A549 (cell line): ENCODE measurements around the gene ATP11A. TPM values are rescaled to one million over a fixed set of nuclear protein-coding genes. Genes with fewer than 3 reads are reported as not detected.

Experiments
- ATAC-seq, 2 experiments: fragments of 200-7000 bp in 1 of 2; fragments of >200 bp in 1 of 2; cut with Nextera tagmentation in 1 of 2; cut with Tn5 transposase in 1 of 2; 3 replicates each; pipeline versions ENCODE4 v1.8.0 to v1.9.1; 2018 to 2020; ENCODE audit warnings: mild to moderate bottlenecking in 1 of 2, moderate library complexity in 1 of 2
- CTCF ChIA-PET: fragments of 300-600 bp; sonication (Branson Sonifier 250); formaldehyde crosslinking; extraction: SDS; loops from one replicate; lab custom pipeline; 2021; ENCODE audit warnings: antibody characterized with exemption, inconsistent platforms; lab: Yijun Ruan, JAX
- POLR2A ChIA-PET: fragments of 350-600 bp; formaldehyde crosslinking; extraction: SDS; loops from one replicate; lab custom pipeline; 2021; ENCODE audit warnings: antibody characterized with exemption, inconsistent platforms; lab: Yijun Ruan, JAX
- DNase-seq, 2 experiments: peaks; one replicate each; pipeline versions ENCODE4 v3.0.0 to v3.0.0-alpha.2; 2011 to 2016; ENCODE audit warnings: low read depth in 1 of 2, low spot score in 1 of 2
- FAIRE-seq: peaks from 2 replicates; lab custom pipeline; 2011; peaks lifted over from hg19 to GRCh38; lab: Jason Lieb, UNC
- H3K27ac ChIP-seq, 2 experiments: fragments of >200 bp; sonication (Bioruptor Twin); formaldehyde crosslinking; 3 replicates each; pipeline ENCODE4 v1.5.1; 2016 to 2017
- H3K4me1 ChIP-seq: fragments of >200 bp; sonication (Bioruptor Twin); formaldehyde crosslinking; 3 replicates; pipeline ENCODE4 v1.6.1; 2016
- H3K4me2 ChIP-seq: fragments of >200 bp; sonication (Bioruptor Twin); formaldehyde crosslinking; 3 replicates; pipeline ENCODE4 v1.6.1; 2016
- H3K4me3 ChIP-seq: fragments of >200 bp; sonication (Bioruptor Twin); formaldehyde crosslinking; 3 replicates; pipeline ENCODE4 v1.5.1; 2016
- H3K9me3 ChIP-seq: fragments of >200 bp; sonication (Bioruptor Twin); formaldehyde crosslinking; 3 replicates; pipeline ENCODE4 v1.6.1; 2016
- BHLHE40 ChIP-seq: IDR thresholded peaks from 2 replicates; pipeline ENCODE4 v1.6.1; 2012; ENCODE audit warnings: low read depth, low read length, inconsistent platforms
- CBX2 ChIP-seq: fragments of 200-600 bp; sonication (generic); IDR thresholded peaks from 2 replicates; pipeline ENCODE4 v1.6.1; 2016; ENCODE audit warnings: low read depth, mild to moderate bottlenecking, borderline replicate concordance
- CHD2 ChIP-seq: fragments of 150-350 bp; IDR thresholded peaks from 2 replicates; pipeline ENCODE4 v1.6.1; 2014; ENCODE audit warnings: low read length; ENCODE audit not compliant: partially characterized antibody
- CHD4 ChIP-seq: fragments of 200-600 bp; sonication (generic); IDR thresholded peaks from 2 replicates; pipeline ENCODE4 v1.6.1; 2016; ENCODE audit warnings: antibody characterized with exemption, mild to moderate bottlenecking, borderline replicate concordance
- EHMT2 ChIP-seq: fragments of 200-600 bp; sonication (generic); IDR thresholded peaks from 2 replicates; pipeline ENCODE4 v1.6.1; 2016; ENCODE audit warnings: antibody characterized with exemption, low read depth, mild to moderate bottlenecking, moderate library complexity
- EP300 ChIP-seq, 2 experiments: fragments of >200 bp; sonication (Bioruptor Twin); formaldehyde crosslinking; IDR thresholded peaks; 2 replicates in 1 of 2; 3 replicates in 1 of 2; pipeline ENCODE4 v1.6.1; 2016 to 2017
- FOSB ChIP-seq: fragments of 250-450 bp; sonication (Bioruptor Pico); IDR thresholded peaks from 2 replicates; pipeline ENCODE4 v1.5.0; 2020; ENCODE audit warnings: mild to moderate bottlenecking, moderate library complexity
- FOSL2 ChIP-seq, 2 experiments: fragments of 450-650 bp in 1 of 2; fragments of >200 bp in 1 of 2; sonication (Bioruptor Twin) in 1 of 2; formaldehyde crosslinking; IDR thresholded peaks; 2 replicates each; pipeline versions ENCODE4 v1.5.0 to v1.6.1; 2016 to 2020; ENCODE audit warnings: mild to moderate bottlenecking in 1 of 2, moderate library complexity in 1 of 2
- GATA3 ChIP-seq: IDR thresholded peaks from 2 replicates; pipeline ENCODE4 v1.6.1; 2012; ENCODE audit warnings: borderline replicate concordance
- HEYL ChIP-seq: fragments of 250-450 bp; sonication (Bioruptor Pico); IDR thresholded peaks from 2 replicates; pipeline ENCODE4 v1.8.0; 2021; ENCODE audit warnings: mild to moderate bottlenecking, moderate library complexity
- HOXA7 ChIP-seq: fragments of 250-450 bp; sonication (Bioruptor Pico); IDR thresholded peaks from 2 replicates; pipeline ENCODE4 v1.5.0; 2020; ENCODE audit warnings: mild to moderate bottlenecking, moderate library complexity
- HOXB13 ChIP-seq: fragments of 250-450 bp; sonication (Bioruptor Pico); IDR thresholded peaks from 2 replicates; pipeline ENCODE4 v1.5.0; 2020; ENCODE audit warnings: low read depth, mild to moderate bottlenecking, moderate library complexity
- KDM5A ChIP-seq: fragments of 200-600 bp; sonication (generic); IDR thresholded peaks from 2 replicates; pipeline ENCODE4 v1.6.1; 2016; ENCODE audit warnings: antibody characterized with exemption, mild to moderate bottlenecking
- MAFK ChIP-seq: fragments of 450-650 bp; IDR thresholded peaks from 2 replicates; pipeline ENCODE4 v1.6.1; 2014; ENCODE audit not compliant: partially characterized antibody
- MAZ ChIP-seq: fragments of 150-350 bp; IDR thresholded peaks from 2 replicates; pipeline ENCODE4 v1.6.1; 2014; ENCODE audit warnings: antibody characterized with exemption, low read depth, low read length, borderline replicate concordance
- MYC ChIP-seq: IDR thresholded peaks from 2 replicates; pipeline ENCODE4 v1.6.1; 2012; ENCODE audit warnings: mild to moderate bottlenecking, inconsistent platforms, low read length, improper control_type of control experiment, borderline replicate concordance
- NFE2L2 ChIP-seq: fragments of 150-350 bp; conservative IDR thresholded peaks from 2 replicates; pipeline ENCODE4 v1.6.1; 2014; ENCODE audit warnings: low read length
- PHF8 ChIP-seq: fragments of 200-600 bp; sonication (generic); IDR thresholded peaks from 2 replicates; pipeline ENCODE4 v1.6.1; 2016; ENCODE audit warnings: low read depth, mild to moderate bottlenecking, antibody characterized with exemption, moderate library complexity, borderline replicate concordance
- SMC3 ChIP-seq: fragments of >200 bp; sonication (Bioruptor Twin); formaldehyde crosslinking; IDR thresholded peaks from 3 replicates; pipeline ENCODE4 v1.6.1; 2018; ENCODE audit warnings: inconsistent platforms
- TFCP2L1 ChIP-seq: fragments of 250-450 bp; sonication (Bioruptor Pico); IDR thresholded peaks from 2 replicates; pipeline ENCODE4 v1.5.0; 2021; ENCODE audit warnings: mild to moderate bottlenecking
- ZFP36 ChIP-seq: fragments of 450-650 bp; IDR thresholded peaks from 2 replicates; pipeline ENCODE4 v1.6.1; 2014; ENCODE audit warnings: borderline replicate concordance; ENCODE audit not compliant: partially characterized antibody
- ZNF302 ChIP-seq: fragments of 250-450 bp; sonication (Bioruptor Pico); IDR thresholded peaks from 2 replicates; pipeline ENCODE4 v1.9.0; 2021; ENCODE audit warnings: inconsistent platforms, mild to moderate bottlenecking, moderate library complexity
- WGBS: methylation state at CpG from one replicate; pipeline ENCODE4 v1.1.6; 2017; ENCODE audit errors: missing lambda C conversion rate; 5-methylcytosine and 5-hydroxymethylcytosine counted together
- polyA plus RNA-seq, 4 experiments: library from polyadenylated mRNA; depleted of rRNA in 3 of 4; stranded (reverse); fragments of >200 nt; fragmentation: RNase III in 1 of 4; extraction: RNeasy Plus Mini Kit Qiagen cat#74134 plus additional on column Dnase treatment in 1 of 4; gene quantifications; 2 replicates in 3 of 4; 3 replicates in 1 of 4; pipeline ENCODE4 v1.2.3, GENCODE V29; 2011 to 2017
- TF ChIP-seq, protein P1 (sequence below): IDR thresholded peaks from 2 replicates; pipeline ENCODE4 v1.6.1; 2012
- TF ChIP-seq, protein P2 (sequence below): fragments of 200-600 bp; sonication (generic); IDR thresholded peaks from 2 replicates; pipeline ENCODE4 v1.6.1; 2016; ENCODE audit warnings: antibody characterized with exemption, mild to moderate bottlenecking, moderate library complexity

ATP11A gene
- polyA plus RNA-seq, 2 of the 4 experiments (the other 2 are of a cell fraction), result 4.1 to 8.0 TPM

DNA sequence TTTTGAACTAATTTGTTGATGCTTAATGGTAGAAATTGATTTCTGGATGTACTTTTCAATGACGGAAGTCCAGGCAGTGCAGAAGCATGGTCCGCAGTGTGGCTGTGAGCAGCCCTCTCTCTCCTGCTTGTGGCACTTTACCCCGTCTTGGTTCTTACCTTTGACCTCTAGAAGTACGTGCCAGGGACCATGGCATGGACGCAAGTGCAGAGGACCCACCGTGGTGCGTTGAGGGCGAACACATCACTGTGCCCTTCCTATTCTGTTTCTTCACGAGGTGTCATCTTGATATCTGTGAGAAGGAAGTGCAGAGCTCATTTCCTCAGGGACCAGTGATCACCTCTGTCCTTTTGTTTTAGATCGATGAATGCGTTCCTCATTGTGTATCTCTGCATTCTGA is 135.2 kb downstream of the ATP11A start:
- ATAC-seq (no peak), DNase-seq (no peak), FAIRE-seq (no peak)
- H3K4me2 ChIP-seq, result no peak overlapping the region
- no peak for TF ChIP-seq TFCP2L1
- no peak for TF ChIP-seq CBX2
- no peak for TF ChIP-seq ZFP36
- TF ChIP-seq SMC3, result no peak
- TF ChIP-seq ZNF302 (CRISPR knock-in tag), result no peak
- no peak for TF ChIP-seq MAZ
- TF ChIP-seq MYC, result no peak
- no peak for TF ChIP-seq EHMT2
- no peak for TF ChIP-seq NFE2L2
- TF ChIP-seq HEYL (CRISPR knock-in tag), result no peak
- TF ChIP-seq, protein P1, sequence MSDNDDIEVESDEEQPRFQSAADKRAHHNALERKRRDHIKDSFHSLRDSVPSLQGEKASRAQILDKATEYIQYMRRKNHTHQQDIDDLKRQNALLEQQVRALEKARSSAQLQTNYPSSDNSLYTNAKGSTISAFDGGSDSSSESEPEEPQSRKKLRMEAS, result no peak
- no peak for TF ChIP-seq FOSB (CRISPR knock-in tag)
- no peak for TF ChIP-seq HOXA7 (CRISPR knock-in tag)
- TF ChIP-seq, protein P2, sequence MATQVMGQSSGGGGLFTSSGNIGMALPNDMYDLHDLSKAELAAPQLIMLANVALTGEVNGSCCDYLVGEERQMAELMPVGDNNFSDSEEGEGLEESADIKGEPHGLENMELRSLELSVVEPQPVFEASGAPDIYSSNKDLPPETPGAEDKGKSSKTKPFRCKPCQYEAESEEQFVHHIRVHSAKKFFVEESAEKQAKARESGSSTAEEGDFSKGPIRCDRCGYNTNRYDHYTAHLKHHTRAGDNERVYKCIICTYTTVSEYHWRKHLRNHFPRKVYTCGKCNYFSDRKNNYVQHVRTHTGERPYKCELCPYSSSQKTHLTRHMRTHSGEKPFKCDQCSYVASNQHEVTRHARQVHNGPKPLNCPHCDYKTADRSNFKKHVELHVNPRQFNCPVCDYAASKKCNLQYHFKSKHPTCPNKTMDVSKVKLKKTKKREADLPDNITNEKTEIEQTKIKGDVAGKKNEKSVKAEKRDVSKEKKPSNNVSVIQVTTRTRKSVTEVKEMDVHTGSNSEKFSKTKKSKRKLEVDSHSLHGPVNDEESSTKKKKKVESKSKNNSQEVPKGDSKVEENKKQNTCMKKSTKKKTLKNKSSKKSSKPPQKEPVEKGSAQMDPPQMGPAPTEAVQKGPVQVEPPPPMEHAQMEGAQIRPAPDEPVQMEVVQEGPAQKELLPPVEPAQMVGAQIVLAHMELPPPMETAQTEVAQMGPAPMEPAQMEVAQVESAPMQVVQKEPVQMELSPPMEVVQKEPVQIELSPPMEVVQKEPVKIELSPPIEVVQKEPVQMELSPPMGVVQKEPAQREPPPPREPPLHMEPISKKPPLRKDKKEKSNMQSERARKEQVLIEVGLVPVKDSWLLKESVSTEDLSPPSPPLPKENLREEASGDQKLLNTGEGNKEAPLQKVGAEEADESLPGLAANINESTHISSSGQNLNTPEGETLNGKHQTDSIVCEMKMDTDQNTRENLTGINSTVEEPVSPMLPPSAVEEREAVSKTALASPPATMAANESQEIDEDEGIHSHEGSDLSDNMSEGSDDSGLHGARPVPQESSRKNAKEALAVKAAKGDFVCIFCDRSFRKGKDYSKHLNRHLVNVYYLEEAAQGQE, result no peak
- no peak for TF ChIP-seq EP300 (IDR thresholded peaks at IDR 0.05)
- TF ChIP-seq FOSL2 (IDR thresholded peaks at IDR 0.05), result no peak
- TF ChIP-seq FOSL2 (CRISPR knock-in tag; IDR thresholded peaks at IDR 0.05), result no peak
- TF ChIP-seq MAFK, result no peak
- no peak for TF ChIP-seq HOXB13 (CRISPR knock-in tag)
- H3K4me1 ChIP-seq, result no peaks in the 10 kb centered on the region
- WGBS, result 92% methylated on average over 11 of the region's 11 CpGs
- no peaks in the 10 kb centered on the region for H3K9me3 ChIP-seq
- H3K4me3 ChIP-seq, result no peak overlapping the region
- POLR2A ChIA-PET, result no interaction called here
- no peak overlapping the region for H3K27ac ChIP-seq
- CTCF ChIA-PET, result no interaction called here

DNA sequence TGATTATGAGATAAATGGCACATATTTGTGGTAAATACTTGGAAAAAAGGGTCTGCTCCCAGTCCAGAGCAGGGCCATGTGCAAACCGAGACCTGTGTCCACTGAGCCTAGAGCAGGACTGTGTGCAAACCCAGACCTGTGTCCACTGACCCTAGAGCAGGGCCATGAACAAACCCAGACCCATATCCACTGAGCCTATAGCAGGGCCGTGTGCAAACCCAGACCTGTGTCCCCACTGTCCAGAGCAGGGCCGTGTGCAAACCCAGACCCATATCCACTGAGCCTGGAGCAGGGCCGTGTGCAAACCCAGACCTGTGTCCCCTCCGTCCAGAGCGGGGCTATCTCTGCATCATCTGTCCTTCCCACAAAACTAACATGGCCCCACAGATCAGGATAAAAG is 136.0 kb downstream of the ATP11A start:
- no peak for ATAC-seq
- TF ChIP-seq GATA3 (no peak), BHLHE40 (no peak), PHF8 (no peak), KDM5A (no peak), FOSB (CRISPR knock-in tag) (no peak), CHD2 (no peak), CHD4 (no peak)
- TF ChIP-seq, all 56 proteins: peak for 0
- no peak for FAIRE-seq
- Histone ChIP-seq H3K9me3 (no peaks in the 10 kb centered on the region), H3K4me3 (no peak overlapping the region), H3K27ac (no peak overlapping the region), H3K4me1 (no peaks in the 10 kb centered on the region), H3K4me2 (no peak overlapping the region)
- CTCF ChIA-PET, result no interaction called here
- WGBS, result 95% methylated on average over 4 of the region's 6 CpGs
- no peak for DNase-seq
- POLR2A ChIA-PET, result interaction anchor here (0.5 kb wide), 1 partner anchor 145 kb away, joined by 3 read pairs; no protein-coding TSS in a partner anchor
